Fibroblast of the aortic adventitia (primary cell): ENCODE results near the gene ZFHX3. TPM values are rescaled to one million over a fixed set of nuclear protein-coding genes. Genes with fewer than 3 reads are reported as not detected.
A peak's percentile ranks its signal among the peaks of the same experiment; 100 is the strongest.

Experiments
- DNase-seq: peaks from one replicate; pipeline ENCODE4 v3.0.0-alpha.2; 2010; ENCODE audit warnings: low read depth
- H3K4me3 ChIP-seq: 2 replicates; pipeline ENCODE4 v1.5.1; 2011; ENCODE audit warnings: low read depth, mild to moderate bottlenecking, control low read depth, low read length, moderate library complexity
- CTCF ChIP-seq: IDR thresholded peaks from 2 replicates; pipeline ENCODE4 v1.5.1; 2011; ENCODE audit warnings: mild to moderate bottlenecking, low read length, control low read depth, inconsistent platforms; ENCODE audit not compliant: insufficient read depth
- total RNA-seq: library from RNA; depleted of rRNA; stranded (reverse); fragments of >200 nt; gene quantifications from 2 replicates; pipeline ENCODE4 v1.2.3, GENCODE V29; 2012; ENCODE audit warnings: low replicate concordance

ZFHX3 gene
- total RNA-seq = 4.8 and 8.1 TPM in 2 replicates

- peak; percentile 21 for TF ChIP-seq CTCF
- DNase-seq = peak; percentile 51
- H3K4me3 ChIP-seq = peak within 1 kb of the TSS; percentile 80
Observed at GRCh38 chr16:73047536-73048291, at the start of gene ZFHX3. Gene ZFHX3 (minus strand): TSS chr16:73048128. CDS start chr16:72960145, 87,983 bp downstream.

GRCh38 chr16:73096510-73096909, 48.6 kb upstream of the ZFHX3 start:
- H3K4me3 ChIP-seq = no peak overlapping the region
- TF ChIP-seq CTCF = no peak
- no peak for DNase-seq

- DNase-seq = peak; percentile 41
- TF ChIP-seq CTCF = no peak
- H3K4me3 ChIP-seq = no peak overlapping the region
Observed at GRCh38 chr16:73095885-73096421, 48.0 kb upstream of the ZFHX3 start.

GRCh38 chr16:73095142-73095820, 47.4 kb upstream of the ZFHX3 start:
- DNase-seq = no peak
- no peak for TF ChIP-seq CTCF
- no peak overlapping the region for H3K4me3 ChIP-seq

GRCh38 chr16:73094371-73094770, 46.4 kb upstream of the ZFHX3 start:
- H3K4me3 ChIP-seq = no peak overlapping the region
- DNase-seq = no peak
- TF ChIP-seq CTCF = no peak

GRCh38 chr16:73093146-73094144, 45.5 kb upstream of the ZFHX3 start:
- H3K4me3 ChIP-seq = no peak overlapping the region
- DNase-seq = peak; percentile 29
- no peak for TF ChIP-seq CTCF
